IMR-90 (cell line): ENCODE measurements around the gene TAB2. TPM values are rescaled to one million over a fixed set of nuclear protein-coding genes. Genes with fewer than 3 reads are reported as not detected.

ENCODE experiments used
- ATAC-seq: fragments of 200-7000 bp; cut with Tn5 transposase; 2 replicates; pipeline ENCODE4 v1.9.1; 2020; ENCODE audit warnings: low read depth, mild to moderate bottlenecking, moderate library complexity
- BruUV-seq: library from RNA; stranded (reverse); fragments of 400-500 nt; replicated peaks from 2 replicates; lab custom pipeline; 2021; lab: Mats Ljungman, UMichigan
- CTCF ChIA-PET: fragments of 300-600 bp; formaldehyde crosslinking; extraction: SDS; loops from one replicate; lab custom pipeline; 2021; ENCODE audit warnings: antibody characterized with exemption; lab: Yijun Ruan, JAX
- POLR2A ChIA-PET: fragments of 300-600 bp; sonication (Branson Sonifier 250); formaldehyde crosslinking; loops from one replicate; lab custom pipeline; 2022; ENCODE audit warnings: antibody characterized with exemption; ENCODE audit not compliant: unreplicated experiment; lab: Charles Lee
- DNase-seq: peaks from one replicate; pipeline ENCODE4 v3.0.0; 2013
- H2AFZ ChIP-seq: replicated peaks from 2 replicates; pipeline ENCODE3; 2013; ENCODE audit warnings: low read length, mild to moderate bottlenecking; ENCODE audit not compliant: poor library complexity
- H2AK5ac ChIP-seq: 2 replicates; pipeline ENCODE4 v1.6.1; 2013; ENCODE audit warnings: low read depth, low read length, inconsistent platforms
- H2AK9ac ChIP-seq: replicated peaks from 2 replicates; pipeline ENCODE3; 2013; ENCODE audit warnings: mild to moderate bottlenecking, low read depth, low read length, moderate library complexity; ENCODE audit not compliant: poor library complexity
- H2BK120ac ChIP-seq: 2 replicates; pipeline ENCODE4 v1.6.1; 2013; ENCODE audit warnings: low read depth, low read length, inconsistent platforms
- H2BK15ac ChIP-seq: 3 replicates; pipeline ENCODE4 v1.6.1; 2013; ENCODE audit warnings: low read depth, low read length, inconsistent platforms
- H2BK20ac ChIP-seq: 2 replicates; pipeline ENCODE4 v1.6.1; 2013; ENCODE audit warnings: low read depth, mild to moderate bottlenecking, inconsistent platforms, low read length, moderate library complexity
- H2BK5ac ChIP-seq: 2 replicates; pipeline ENCODE4 v1.6.1; 2013; ENCODE audit warnings: mild to moderate bottlenecking, low read depth, low read length, inconsistent platforms; ENCODE audit not compliant: poor library complexity, severe bottlenecking
- H3K14ac ChIP-seq: replicated peaks from 2 replicates; pipeline ENCODE4 v1.6.1; 2013; ENCODE audit warnings: low read depth, low read length, inconsistent platforms
- H3K18ac ChIP-seq: 2 replicates; pipeline ENCODE4 v1.6.1; 2013; ENCODE audit warnings: low read depth, low read length, control low read depth
- H3K23ac ChIP-seq: 2 replicates; pipeline ENCODE4 v1.6.1; 2013; ENCODE audit warnings: low read depth, low read length, inconsistent platforms
- H3K27ac ChIP-seq: 2 replicates; pipeline ENCODE4 v1.5.1; 2013; ENCODE audit warnings: mild to moderate bottlenecking, control low read depth, low read length; ENCODE audit not compliant: insufficient read depth
- H3K27me3 ChIP-seq: 2 replicates; pipeline ENCODE4 v1.6.1; 2013; ENCODE audit warnings: low read length; ENCODE audit not compliant: control insufficient read depth, insufficient read depth
- H3K36me3 ChIP-seq: 2 replicates; pipeline ENCODE4 v1.6.1; 2013; ENCODE audit warnings: low read length, mixed read lengths; ENCODE audit not compliant: control insufficient read depth, insufficient read depth
- H3K4ac ChIP-seq: 2 replicates; pipeline ENCODE4 v1.6.1; 2013; ENCODE audit warnings: low read depth, low read length, inconsistent platforms
- H3K4me1 ChIP-seq: 2 replicates; pipeline ENCODE4 v1.6.1; 2013; ENCODE audit warnings: low read length, mixed read lengths; ENCODE audit not compliant: control insufficient read depth, insufficient read depth
- H3K4me2 ChIP-seq: 2 replicates; pipeline ENCODE4 v1.6.1; 2013; ENCODE audit warnings: low read depth, mild to moderate bottlenecking, control low read depth, low read length, moderate library complexity
- H3K4me3 ChIP-seq: 2 replicates; pipeline ENCODE4 v1.5.1; 2013; ENCODE audit warnings: low read depth, mild to moderate bottlenecking, control low read depth, low read length, moderate library complexity; ENCODE audit not compliant: insufficient read depth
- H3K56ac ChIP-seq: 2 replicates; pipeline ENCODE4 v1.6.1; 2013; ENCODE audit warnings: low read length, inconsistent platforms; ENCODE audit not compliant: insufficient read depth; ENCODE audit errors: extremely low read depth
- H3K79me1 ChIP-seq, 2 experiments: 2 replicates each; pipeline ENCODE4 v1.6.1; 2013; ENCODE audit warnings: low read length in 2 of 2, inconsistent platforms in 1 of 2, low read depth in 1 of 2
- H3K9ac ChIP-seq: 2 replicates; pipeline ENCODE4 v1.6.1; 2013; ENCODE audit warnings: low read depth, low read length, control low read depth
- H3K9me1 ChIP-seq: 2 replicates; pipeline ENCODE4 v1.6.1; 2013; ENCODE audit warnings: low read length, inconsistent platforms; ENCODE audit not compliant: insufficient read depth
- H3K9me3 ChIP-seq: 2 replicates; pipeline ENCODE4 v1.6.1; 2013; ENCODE audit warnings: low read length; ENCODE audit not compliant: control insufficient read depth, insufficient read depth
- H4K20me1 ChIP-seq: 2 replicates; pipeline ENCODE4 v1.6.1; 2013; ENCODE audit warnings: low read length, inconsistent platforms; ENCODE audit not compliant: insufficient read depth
- H4K5ac ChIP-seq: 2 replicates; pipeline ENCODE4 v1.6.1; 2013; ENCODE audit warnings: mild to moderate bottlenecking, low read depth, low read length, control low read depth
- H4K8ac ChIP-seq, 2 experiments: 2 replicates each; pipeline ENCODE4 v1.6.1; 2013; ENCODE audit warnings: low read depth in 2 of 2, low read length in 2 of 2, control low read depth in 1 of 2, inconsistent platforms in 1 of 2
- H4K91ac ChIP-seq: 2 replicates; pipeline ENCODE4 v1.6.1; 2013; ENCODE audit warnings: low read depth, low read length, inconsistent platforms; ENCODE audit not compliant: insufficient read depth
- BHLHE40 ChIP-seq: fragments of 150-350 bp; IDR thresholded peaks from 2 replicates; pipeline ENCODE4 v1.6.1; 2016; ENCODE audit warnings: mild to moderate bottlenecking, low read depth, low read length
- CEBPB ChIP-seq: IDR thresholded peaks from 2 replicates; pipeline ENCODE4 v1.6.1; 2012; ENCODE audit warnings: low read depth, low read length, improper control_type of control experiment
- CHD1 ChIP-seq: IDR thresholded peaks from 2 replicates; pipeline ENCODE4 v1.6.1; 2012; ENCODE audit warnings: low read depth, low read length, improper control_type of control experiment
- CTCF ChIP-seq: conservative IDR thresholded peaks from 2 replicates; pipeline ENCODE4 v1.5.1; 2012; ENCODE audit warnings: mild to moderate bottlenecking, low read depth, low read length, improper control_type of control experiment
- FOS ChIP-seq: fragments of 150-350 bp; IDR thresholded peaks from 2 replicates; pipeline ENCODE4 v1.6.1; 2016; ENCODE audit warnings: low read depth, low read length
- MAZ ChIP-seq: IDR thresholded peaks from 2 replicates; pipeline ENCODE4 v1.6.1; 2012; ENCODE audit warnings: low read depth, mild to moderate bottlenecking, low read length, improper control_type of control experiment, moderate library complexity, borderline replicate concordance
- MXI1 ChIP-seq: IDR thresholded peaks from 2 replicates; pipeline ENCODE4 v1.6.1; 2012; ENCODE audit warnings: low read depth, mild to moderate bottlenecking, low read length, moderate library complexity, borderline replicate concordance
- NFE2L2 ChIP-seq: fragments of 150-350 bp; IDR thresholded peaks from 2 replicates; pipeline ENCODE4 v1.6.1; 2016; ENCODE audit warnings: low read depth, mild to moderate bottlenecking, low read length
- POLR2A ChIP-seq: IDR thresholded peaks from 2 replicates; pipeline ENCODE4 v1.6.1; 2012; ENCODE audit warnings: mild to moderate bottlenecking, low read depth, low read length
- RAD21 ChIP-seq: IDR thresholded peaks from 2 replicates; pipeline ENCODE4 v1.6.1; 2012; ENCODE audit warnings: low read length, improper control_type of control experiment
- RCOR1 ChIP-seq: IDR thresholded peaks from 2 replicates; pipeline ENCODE4 v1.6.1; 2012; ENCODE audit warnings: mild to moderate bottlenecking, low read length, improper control_type of control experiment; ENCODE audit not compliant: insufficient replicate concordance
- RFX5 ChIP-seq: IDR thresholded peaks from 2 replicates; pipeline ENCODE4 v1.8.0; 2012; ENCODE audit warnings: low read depth, mild to moderate bottlenecking, low read length, moderate library complexity
- SMC3 ChIP-seq: fragments of 150-350 bp; IDR thresholded peaks from 2 replicates; pipeline ENCODE4 v1.6.1; 2016; ENCODE audit warnings: low read depth, mild to moderate bottlenecking, antibody characterized with exemption, low read length, moderate library complexity
- USF2 ChIP-seq: fragments of 150-350 bp; IDR thresholded peaks from 2 replicates; pipeline ENCODE4 v1.6.1; 2017; ENCODE audit warnings: mild to moderate bottlenecking, antibody characterized with exemption, low read length, low read depth
- WGBS, 2 experiments: methylation state at CpG; one replicate each; pipeline versions ENCODE4 v1.1.5 to v1.1.7; 2013; ENCODE audit warnings: missing lambda C conversion rate in 2 of 2; ENCODE audit not compliant: insufficient read length in 1 of 2; ENCODE audit errors: extremely low coverage in 2 of 2; 5-methylcytosine and 5-hydroxymethylcytosine counted together
- dilution Hi-C: fragments of 300-500 bp; cut with HindIII; formaldehyde crosslinking; loops from one replicate; pipeline ENCODE4 v1.14.3; 2018; ENCODE audit warnings: low sequenced_read_pairs; ENCODE audit not compliant: unreplicated experiment
- in situ Hi-C: fragments of 300-500 bp; cut with MboI; formaldehyde crosslinking; loops from 3 replicates; pipeline ENCODE4 v1.14.3; 2019; ENCODE audit warnings: low sequenced_read_pairs, inconsistent platforms, mixed read lengths
- intact Hi-C: fragments of 100-400 bp; cut with micrococcal nuclease; formaldehyde crosslinking; loops from 2 replicates; pipeline ENCODE4 v1.10.0; 2022
- polyA plus RNA-seq, 3 experiments: library from polyadenylated mRNA; depleted of rRNA; stranded (reverse); fragments of >200 nt; gene quantifications; 2 replicates each; pipeline ENCODE4 v1.2.3, GENCODE V29; 2012; ENCODE audit warnings: low replicate concordance in 1 of 3
- total RNA-seq: library from RNA; depleted of rRNA; stranded (reverse); fragments of >200 nt; gene quantifications from 2 replicates; pipeline ENCODE4 v1.2.3, GENCODE V29; 2012

The TAB2 gene
- total and polyA plus RNA-seq, 2 of the 4 experiments (the other 2 are of a cell fraction): 20.8 to 25.3 TPM

GRCh38 chr6:149419696-149420404 lies 102.3 kb downstream of the TAB2 start:
- H4K8ac ChIP-seq: no peak overlapping the region
- no peak overlapping the region for H3K56ac ChIP-seq
- H3K9ac ChIP-seq: no peak overlapping the region
- dilution Hi-C loops (no loop called here), intact Hi-C loops (no loop called here), in situ Hi-C loops (loop anchor here (10.0 kb wide), 1 partner anchor 835 kb away; no protein-coding TSS in a partner anchor)
- no peak overlapping the region for H2AK9ac ChIP-seq
- POLR2A ChIA-PET: no interaction called here
- no peak overlapping the region for H2BK120ac ChIP-seq
- DNase-seq: no peak
- no peak overlapping the region for H2AFZ ChIP-seq
- H2BK15ac ChIP-seq: no peak overlapping the region
- H3K9me3 ChIP-seq: no peaks in the 10 kb centered on the region
- CTCF ChIA-PET: interaction anchor here (2.9 kb wide), 1 partner anchor 12 kb away, joined by 10 read pairs; no protein-coding TSS in a partner anchor
- no peak overlapping the region for H3K4me3 ChIP-seq
- 96% methylated on average over 5 of the region's 13 CpGs; no CpG with 5 or more reads in 1 of the 2 experiments for WGBS, 2 experiments
- no peak for TF ChIP-seq CEBPB
- TF ChIP-seq MXI1: no peak
- no peak for TF ChIP-seq NFE2L2
- no peak for TF ChIP-seq RFX5
- no peak for TF ChIP-seq BHLHE40
- TF ChIP-seq MAZ: no peak
- no peak for TF ChIP-seq RAD21
- no peak for TF ChIP-seq POLR2A
- TF ChIP-seq CTCF: no peak
- no peak for TF ChIP-seq CHD1
- TF ChIP-seq FOS: no peak
- no peak for TF ChIP-seq RCOR1
- TF ChIP-seq SMC3: no peak
- no peak for TF ChIP-seq USF2
- H3K18ac ChIP-seq: no peak overlapping the region
- H3K79me1 ChIP-seq: no peaks in the 10 kb centered on the region
- no peak overlapping the region for H3K4me2 ChIP-seq
- no peak overlapping the region for H2AK5ac ChIP-seq
- H3K4ac ChIP-seq: no peak overlapping the region
- H4K5ac ChIP-seq: no peak overlapping the region
- no peak for ATAC-seq
- no peaks in the 10 kb centered on the region for H4K20me1 ChIP-seq
- no peak overlapping the region for H3K14ac ChIP-seq
- peaks cover 2% of the 10 kb centered on the region; the same call in 1 of the 2 replicates for H3K4me1 ChIP-seq
- no peaks in the 10 kb centered on the region for H3K9me1 ChIP-seq
- H4K91ac ChIP-seq: no peak overlapping the region
- BruUV-seq: no TSS peak
- H3K27ac ChIP-seq: no peak overlapping the region
- H3K27me3 ChIP-seq: peaks cover 4% of the 10 kb centered on the region
- H2BK20ac ChIP-seq: no peak overlapping the region
- H3K23ac ChIP-seq: no peak overlapping the region
- H2BK5ac ChIP-seq: no peak overlapping the region
- no peaks in the 10 kb centered on the region for H3K36me3 ChIP-seq
